Eye (tissue), 1 donor: ENCODE measurements around the gene CFAP100.

ENCODE experiments used
- DNase-seq: peaks from one replicate; pipeline ENCODE4 v3.0.0-alpha.2; 2015

Gene CFAP100

GRCh38 chr3:126424039-126424717 is 29.5 kb downstream of the CFAP100 start:
- DNase-seq = no peak

GRCh38 chr3:126424751-126425150 is 30.0 kb downstream of the CFAP100 start:
- no peak for DNase-seq

- DNase-seq = no peak
Measured at GRCh38 chr3:126431103-126431534, 36.4 kb downstream of the CFAP100 start.

GRCh38 chr3:126432361-126433104 is 37.8 kb downstream of the CFAP100 start:
- DNase-seq = no peak

GRCh38 chr3:126433105-126433430 is 38.4 kb downstream of the CFAP100 start:
- no peak for DNase-seq

- DNase-seq = no peak
Measured at GRCh38 chr3:126433496-126434263, 39.0 kb downstream of the CFAP100 start.

GRCh38 chr3:126434264-126434590 is 39.5 kb downstream of the CFAP100 start:
- DNase-seq = no peak

GRCh38 chr3:126434931-126435411 is 40.3 kb downstream of the CFAP100 start:
- DNase-seq = no peak

- no peak for DNase-seq
Measured at GRCh38 chr3:126435456-126436315, 41.0 kb downstream of the CFAP100 start.

GRCh38 chr3:126436826-126437717 is 42.4 kb downstream of the CFAP100 start:
- DNase-seq = no peak

GRCh38 chr3:126438186-126438585 is 43.5 kb downstream of the CFAP100 start:
- DNase-seq = no peak

GRCh38 chr3:126438746-126439145 is 44.0 kb downstream of the CFAP100 start:
- DNase-seq = no peak

- DNase-seq = no peak
Measured at GRCh38 chr3:126439346-126439967, 44.7 kb downstream of the CFAP100 start.

- DNase-seq = no peak
Measured at GRCh38 chr3:126439968-126440708, 45.4 kb downstream of the CFAP100 start.

- DNase-seq = no peak
Measured at GRCh38 chr3:126440709-126440995, 45.9 kb downstream of the CFAP100 start.

- no peak for DNase-seq
Measured at GRCh38 chr3:126441256-126441880, 46.7 kb downstream of the CFAP100 start.

GRCh38 chr3:126442094-126442855 is 47.6 kb downstream of the CFAP100 start:
- peak; percentile 51 for DNase-seq

- DNase-seq = no peak
Measured at GRCh38 chr3:126442856-126443242, 48.1 kb downstream of the CFAP100 start.

- DNase-seq = no peak
Measured at GRCh38 chr3:126445506-126445905, 50.8 kb downstream of the CFAP100 start.
